ENCODE measurements around the gene CENPM. TPM values are rescaled to one million over a fixed set of nuclear protein-coding genes. Genes with fewer than 3 reads are reported as not detected.

The CENPM gene
- total and polyA plus RNA-seq, 2 experiments from 2014 or later: 6.7 to 14.9 TPM

DNA sequence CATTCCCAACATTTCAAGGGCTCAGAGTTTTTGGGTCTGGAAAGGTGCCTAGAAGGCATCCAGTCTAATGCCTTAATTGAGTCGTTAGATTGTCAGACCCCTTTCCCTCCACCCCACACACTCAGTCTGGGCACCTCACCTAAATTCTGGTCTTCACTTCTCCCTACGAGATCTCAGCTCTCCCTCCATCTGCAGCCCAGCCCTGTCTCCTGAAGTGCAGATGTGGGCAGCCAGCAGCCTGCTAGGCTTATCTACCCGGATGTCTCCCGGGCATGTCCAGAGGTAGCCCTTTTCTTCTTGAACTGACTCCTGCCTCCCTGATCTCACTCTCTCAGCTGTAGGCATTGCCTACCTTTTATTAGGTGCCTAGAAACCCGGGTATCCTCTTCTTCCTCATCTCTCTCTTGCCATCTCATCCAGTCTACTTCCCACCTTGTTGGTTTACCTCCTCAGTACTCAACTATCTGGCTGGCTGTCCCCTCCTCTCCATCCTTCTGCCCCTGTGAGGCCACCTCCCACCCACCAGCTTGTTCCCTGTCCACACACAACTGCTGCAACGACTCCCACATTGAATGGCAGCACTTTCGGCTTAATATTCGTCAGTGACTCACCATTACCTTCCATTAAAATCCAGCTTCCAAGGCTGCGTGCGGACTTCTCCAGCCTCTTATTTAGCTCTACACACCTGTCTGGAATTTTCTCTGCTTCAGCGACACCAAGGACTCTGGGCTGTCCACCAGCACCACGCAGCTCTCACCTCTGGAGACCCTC, 28.5 kb upstream of the CENPM start:
- DNase-seq (ENCODE audit: low spot score): no peak
- Histone ChIP-seq H3K9me2 (replicated peaks; ENCODE audit: insufficient read depth) (no peaks in the 10 kb centered on the region), H3K27me3 (peaks cover 43% of the 10 kb centered on the region), H3K4me2 (no peak overlapping the region), H3K79me2 (no peaks in the 10 kb centered on the region), H3K36me3 (replicated peaks; ENCODE audit: insufficient read depth, low read depth) (no peaks in the 10 kb centered on the region), H2AFZ (no peak overlapping the region), H3K9me3 (ENCODE audit: low read depth) (no peaks in the 10 kb centered on the region), H3K4me3 (no peak overlapping the region), H3K4me1 (ENCODE audit: insufficient read depth) (no peaks in the 10 kb centered on the region), H3K27ac (no peak overlapping the region), H4K20me1 (ENCODE audit: insufficient read depth, poor library complexity, severe bottlenecking) (no peaks in the 10 kb centered on the region)
- TF ChIP-seq, protein P1, sequence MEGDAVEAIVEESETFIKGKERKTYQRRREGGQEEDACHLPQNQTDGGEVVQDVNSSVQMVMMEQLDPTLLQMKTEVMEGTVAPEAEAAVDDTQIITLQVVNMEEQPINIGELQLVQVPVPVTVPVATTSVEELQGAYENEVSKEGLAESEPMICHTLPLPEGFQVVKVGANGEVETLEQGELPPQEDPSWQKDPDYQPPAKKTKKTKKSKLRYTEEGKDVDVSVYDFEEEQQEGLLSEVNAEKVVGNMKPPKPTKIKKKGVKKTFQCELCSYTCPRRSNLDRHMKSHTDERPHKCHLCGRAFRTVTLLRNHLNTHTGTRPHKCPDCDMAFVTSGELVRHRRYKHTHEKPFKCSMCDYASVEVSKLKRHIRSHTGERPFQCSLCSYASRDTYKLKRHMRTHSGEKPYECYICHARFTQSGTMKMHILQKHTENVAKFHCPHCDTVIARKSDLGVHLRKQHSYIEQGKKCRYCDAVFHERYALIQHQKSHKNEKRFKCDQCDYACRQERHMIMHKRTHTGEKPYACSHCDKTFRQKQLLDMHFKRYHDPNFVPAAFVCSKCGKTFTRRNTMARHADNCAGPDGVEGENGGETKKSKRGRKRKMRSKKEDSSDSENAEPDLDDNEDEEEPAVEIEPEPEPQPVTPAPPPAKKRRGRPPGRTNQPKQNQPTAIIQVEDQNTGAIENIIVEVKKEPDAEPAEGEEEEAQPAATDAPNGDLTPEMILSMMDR (IDR thresholded peaks at IDR 0.05; ENCODE audit: poor library complexity): no peak
- TF ChIP-seq EZH2 (IDR thresholded peaks at IDR 0.05; ENCODE audit: borderline replicate concordance) (no peak), EZH2phosphoT487 (IDR thresholded peaks at IDR 0.05; ENCODE audit: low read depth, severe bottlenecking, unreplicated experiment) (no peak)
- WGBS (ENCODE audit: low lambda C conversion rate, missing lambda C conversion rate): 68% methylated on average over 12 of the region's 12 CpGs

DNA sequence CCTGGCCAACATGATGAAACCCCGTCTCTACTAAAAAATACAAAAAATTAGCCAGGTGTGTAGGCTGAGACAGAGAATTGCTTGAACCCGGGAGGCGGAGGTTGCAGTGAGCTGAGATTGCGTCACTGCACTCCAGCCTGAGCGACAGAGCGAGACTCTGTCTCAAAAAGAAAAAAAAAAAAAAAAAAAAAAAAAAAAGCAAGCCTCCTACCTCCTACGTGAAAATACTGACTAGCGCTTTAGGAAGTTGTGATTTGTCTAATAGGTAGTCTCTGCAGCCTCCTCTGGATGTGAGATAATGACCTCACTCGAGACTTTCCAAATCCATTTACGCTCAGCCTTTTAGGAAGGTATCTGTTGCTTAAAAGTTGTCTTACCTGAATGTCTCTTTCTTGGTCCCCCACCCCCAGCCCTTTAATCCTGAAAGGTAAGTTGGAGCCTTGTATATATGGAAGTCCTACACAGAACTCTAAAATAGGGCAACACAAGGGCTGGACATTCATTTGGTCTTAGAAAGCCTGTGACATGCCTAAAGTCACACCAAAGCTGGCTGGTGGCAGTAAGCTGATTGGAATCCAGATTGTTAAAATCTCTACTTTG, 27.8 kb upstream of the CENPM start:
- no peak overlapping the region for H3K4me3 ChIP-seq
- H3K79me2 ChIP-seq: no peaks in the 10 kb centered on the region
- H3K9me2 ChIP-seq (replicated peaks; ENCODE audit: insufficient read depth): no peaks in the 10 kb centered on the region
- H3K4me1 ChIP-seq (ENCODE audit: insufficient read depth): no peaks in the 10 kb centered on the region
- H4K20me1 ChIP-seq (ENCODE audit: insufficient read depth, poor library complexity, severe bottlenecking): no peaks in the 10 kb centered on the region
- no peaks in the 10 kb centered on the region for H3K36me3 ChIP-seq (replicated peaks; ENCODE audit: insufficient read depth, low read depth)
- peaks cover 43% of the 10 kb centered on the region for H3K27me3 ChIP-seq
- no peak for DNase-seq (ENCODE audit: low spot score)
- TF ChIP-seq, protein P1 (IDR thresholded peaks at IDR 0.05; ENCODE audit: poor library complexity): no peak
- TF ChIP-seq EZH2phosphoT487 (IDR thresholded peaks at IDR 0.05; ENCODE audit: low read depth, severe bottlenecking, unreplicated experiment) (no peak), EZH2 (IDR thresholded peaks at IDR 0.05; ENCODE audit: borderline replicate concordance) (no peak)
- H3K27ac ChIP-seq: no peak overlapping the region
- WGBS (ENCODE audit: low lambda C conversion rate, missing lambda C conversion rate): 80% methylated on average over 10 of the region's 10 CpGs
- no peak overlapping the region for H3K4me2 ChIP-seq
- no peaks in the 10 kb centered on the region for H3K9me3 ChIP-seq (ENCODE audit: low read depth)
- H2AFZ ChIP-seq: no peak overlapping the region

DNA sequence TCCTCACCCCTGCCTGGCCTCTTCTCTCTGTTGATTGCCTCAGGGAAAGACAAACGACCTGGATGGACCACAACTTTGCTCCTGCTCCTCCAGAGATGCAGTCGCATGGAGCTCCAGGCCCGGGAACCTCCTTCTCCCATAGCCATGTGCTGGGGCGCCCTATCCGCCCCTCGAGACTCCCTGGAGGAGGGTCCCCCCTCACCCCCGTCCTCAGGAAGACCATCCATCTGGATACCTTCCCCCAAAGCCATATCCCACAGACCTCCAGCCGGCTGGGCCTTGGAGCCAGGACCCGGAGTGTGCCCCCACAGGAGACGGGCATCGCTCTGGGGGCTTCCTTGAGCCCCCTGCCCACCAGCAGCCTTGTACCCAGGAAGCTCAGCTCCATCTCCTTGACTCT, 24.5 kb upstream of the CENPM start:
- no peaks in the 10 kb centered on the region for H3K79me2 ChIP-seq
- 89% methylated on average over 10 of the region's 11 CpGs for WGBS (ENCODE audit: low lambda C conversion rate, missing lambda C conversion rate)
- no peaks in the 10 kb centered on the region for H3K36me3 ChIP-seq (replicated peaks; ENCODE audit: insufficient read depth, low read depth)
- no peaks in the 10 kb centered on the region for H3K9me3 ChIP-seq (ENCODE audit: low read depth)
- H3K4me2 ChIP-seq: no peak overlapping the region
- H3K9me2 ChIP-seq (replicated peaks; ENCODE audit: insufficient read depth): no peaks in the 10 kb centered on the region
- peaks cover 20% of the 10 kb centered on the region for H3K27me3 ChIP-seq
- H2AFZ ChIP-seq: no peak overlapping the region
- no peak for DNase-seq (ENCODE audit: low spot score)
- no peak overlapping the region for H3K4me3 ChIP-seq
- H3K4me1 ChIP-seq (ENCODE audit: insufficient read depth): no peaks in the 10 kb centered on the region
- H4K20me1 ChIP-seq (ENCODE audit: insufficient read depth, poor library complexity, severe bottlenecking): no peaks in the 10 kb centered on the region
- H3K27ac ChIP-seq: no peak overlapping the region
- TF ChIP-seq, protein P1 (IDR thresholded peaks at IDR 0.05; ENCODE audit: poor library complexity): no peak
- TF ChIP-seq EZH2phosphoT487 (IDR thresholded peaks at IDR 0.05; ENCODE audit: low read depth, severe bottlenecking, unreplicated experiment) (no peak), EZH2 (IDR thresholded peaks at IDR 0.05; ENCODE audit: borderline replicate concordance) (no peak)
